Spleen (tissue), 7 donors: ENCODE measurements around the gene MAP7D3.

Experiments
- POLR2A ChIP-seq, 3 donors: fragments of 450-650 bp; IDR thresholded peaks; one replicate each; pipeline ENCODE4 v1.5.1; 2017; ENCODE audit warnings: antibody characterized with exemption in 3 of 3, mild to moderate bottlenecking in 1 of 3
- POLR2AphosphoS5 ChIP-seq, 3 donors: sonication (generic); formaldehyde crosslinking; IDR thresholded peaks; one replicate each; pipeline ENCODE4 v1.5.1; 2017; ENCODE audit warnings: antibody characterized with exemption in 3 of 3
- TF ChIP-seq, protein P1 (sequence below), 11 experiments: fragments of 200-600 bp in 7 of 11; fragments of 450-650 bp in 4 of 11; sonication (generic) in 4 of 11; IDR thresholded peaks in 8 of 11; conservative IDR thresholded peaks in 3 of 11; 1 replicate in 7 of 11; 2 replicates in 4 of 11; pipeline versions ENCODE4 v1.4.0 to v1.8.0; 2016 to 2021; ENCODE audit warnings: antibody characterized with exemption in 11 of 11, inconsistent platforms in 4 of 11, mild to moderate bottlenecking in 1 of 11
- donor health status: DM: no; HTN: no; CAD: no; lungs with moderate emphysema.
- donor health status: DM: no; HTN: no; CAD: no.
- donor health status: DM: no; HTN: no; CAD: no.

DNA sequence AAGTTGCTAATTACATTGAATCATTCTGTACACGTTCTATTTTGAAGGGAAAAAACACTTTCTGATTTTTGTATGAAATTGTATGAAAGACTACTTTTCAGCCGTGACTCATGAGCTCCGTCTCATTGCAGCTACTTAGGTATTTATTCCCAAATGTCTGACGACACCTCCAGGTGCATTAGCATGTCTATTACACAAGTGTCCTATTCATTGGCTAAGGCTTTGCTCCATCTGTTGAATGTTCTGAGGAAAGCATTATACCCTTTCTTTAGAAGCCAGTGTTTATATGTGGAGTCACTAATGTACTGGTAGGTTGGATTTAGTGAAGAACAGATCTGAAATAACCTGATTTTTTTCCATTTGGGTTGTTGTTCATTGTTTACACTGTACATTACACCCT is 51.8 kb downstream of the MAP7D3 start:
- TF ChIP-seq, protein P1, sequence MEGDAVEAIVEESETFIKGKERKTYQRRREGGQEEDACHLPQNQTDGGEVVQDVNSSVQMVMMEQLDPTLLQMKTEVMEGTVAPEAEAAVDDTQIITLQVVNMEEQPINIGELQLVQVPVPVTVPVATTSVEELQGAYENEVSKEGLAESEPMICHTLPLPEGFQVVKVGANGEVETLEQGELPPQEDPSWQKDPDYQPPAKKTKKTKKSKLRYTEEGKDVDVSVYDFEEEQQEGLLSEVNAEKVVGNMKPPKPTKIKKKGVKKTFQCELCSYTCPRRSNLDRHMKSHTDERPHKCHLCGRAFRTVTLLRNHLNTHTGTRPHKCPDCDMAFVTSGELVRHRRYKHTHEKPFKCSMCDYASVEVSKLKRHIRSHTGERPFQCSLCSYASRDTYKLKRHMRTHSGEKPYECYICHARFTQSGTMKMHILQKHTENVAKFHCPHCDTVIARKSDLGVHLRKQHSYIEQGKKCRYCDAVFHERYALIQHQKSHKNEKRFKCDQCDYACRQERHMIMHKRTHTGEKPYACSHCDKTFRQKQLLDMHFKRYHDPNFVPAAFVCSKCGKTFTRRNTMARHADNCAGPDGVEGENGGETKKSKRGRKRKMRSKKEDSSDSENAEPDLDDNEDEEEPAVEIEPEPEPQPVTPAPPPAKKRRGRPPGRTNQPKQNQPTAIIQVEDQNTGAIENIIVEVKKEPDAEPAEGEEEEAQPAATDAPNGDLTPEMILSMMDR (IDR thresholded peaks at IDR 0.05 in 8 of 11, conservative IDR thresholded peaks at IDR 0.05 in 3 of 11): no peak
- TF ChIP-seq POLR2A (IDR thresholded peaks at IDR 0.05): no peak
- TF ChIP-seq POLR2AphosphoS5 (IDR thresholded peaks at IDR 0.05): no peak
